Measurements from ENCODE around the gene INSRR.

The INSRR gene

GRCh38 chr1:156839426-156840109 lies 19.3 kb downstream of the INSRR start:
- TF ChIP-seq EZH2phosphoT487 (conservative IDR thresholded peaks at IDR 0.05; ENCODE audit: low read length) (no peak), CTCF (IDR thresholded peaks at IDR 0.05; ENCODE audit: insufficient read depth, low read length, poor library complexity, severe bottlenecking) (no peak)
- H2AFZ ChIP-seq (ENCODE audit: low read depth, low read length, severe bottlenecking): no peak overlapping the region
- H3K27me3 ChIP-seq (ENCODE audit: low read length): no peaks in the 10 kb centered on the region
- H3K36me3 ChIP-seq (ENCODE audit: low read length): no peaks in the 10 kb centered on the region
- no peak overlapping the region for H3K4me3 ChIP-seq (ENCODE audit: insufficient read depth, low read length, poor library complexity, severe bottlenecking)
- no peaks in the 10 kb centered on the region for H4K20me1 ChIP-seq (ENCODE audit: low read depth, low read length)
- H3K9ac ChIP-seq (ENCODE audit: low read length): no peak overlapping the region
- H3K27ac ChIP-seq (ENCODE audit: low read depth, low read length): no peak overlapping the region
- no peaks in the 10 kb centered on the region for H3K79me2 ChIP-seq (ENCODE audit: insufficient read depth, low read length)
- H3F3A ChIP-seq (ENCODE audit: insufficient read depth): no peaks in the 10 kb centered on the region
- H3K9me3 ChIP-seq (ENCODE audit: insufficient read depth, low read length): no peaks in the 10 kb centered on the region
- H3K9me2 ChIP-seq (replicated peaks; ENCODE audit: insufficient read depth, low read length): no peaks in the 10 kb centered on the region
- H3K4me2 ChIP-seq (ENCODE audit: low read depth, low read length, poor library complexity, severe bottlenecking): no peak overlapping the region

GRCh38 chr1:156838972-156839371 lies 19.9 kb downstream of the INSRR start:
- no peak overlapping the region for H2AFZ ChIP-seq (ENCODE audit: low read depth, low read length, severe bottlenecking)
- no peaks in the 10 kb centered on the region for H3K79me2 ChIP-seq (ENCODE audit: insufficient read depth, low read length)
- no peaks in the 10 kb centered on the region for H3K9me2 ChIP-seq (replicated peaks; ENCODE audit: insufficient read depth, low read length)
- no peaks in the 10 kb centered on the region for H3K9me3 ChIP-seq (ENCODE audit: insufficient read depth, low read length)
- H3K27ac ChIP-seq (ENCODE audit: low read depth, low read length): no peak overlapping the region
- H3K9ac ChIP-seq (ENCODE audit: low read length): no peak overlapping the region
- no peaks in the 10 kb centered on the region for H3K27me3 ChIP-seq (ENCODE audit: low read length)
- no peak overlapping the region for H3K4me3 ChIP-seq (ENCODE audit: insufficient read depth, low read length, poor library complexity, severe bottlenecking)
- no peaks in the 10 kb centered on the region for H3F3A ChIP-seq (ENCODE audit: insufficient read depth)
- H4K20me1 ChIP-seq (ENCODE audit: low read depth, low read length): no peaks in the 10 kb centered on the region
- H3K36me3 ChIP-seq (ENCODE audit: low read length): no peaks in the 10 kb centered on the region
- peak; percentile 92 for TF ChIP-seq CTCF (IDR thresholded peaks at IDR 0.05; ENCODE audit: insufficient read depth, low read length, poor library complexity, severe bottlenecking)
- no peak for TF ChIP-seq EZH2phosphoT487 (conservative IDR thresholded peaks at IDR 0.05; ENCODE audit: low read length)
- H3K4me2 ChIP-seq (ENCODE audit: low read depth, low read length, poor library complexity, severe bottlenecking): no peak overlapping the region

GRCh38 chr1:156836892-156837291 lies 22.0 kb downstream of the INSRR start:
- Histone ChIP-seq H3K4me2 (ENCODE audit: low read depth, low read length, poor library complexity, severe bottlenecking) (no peak overlapping the region), H3K9ac (ENCODE audit: low read length) (no peak overlapping the region), H3K27ac (ENCODE audit: low read depth, low read length) (no peak overlapping the region)

More at GRCh38 chr1:156836892-156837291, 22.0 kb downstream of the INSRR start:
- Histone ChIP-seq H2AFZ (ENCODE audit: low read depth, low read length, severe bottlenecking) (no peak overlapping the region), H3F3A (ENCODE audit: insufficient read depth) (no peaks in the 10 kb centered on the region), H3K4me3 (ENCODE audit: insufficient read depth, low read length, poor library complexity, severe bottlenecking) (no peak overlapping the region), H3K36me3 (ENCODE audit: low read length) (no peaks in the 10 kb centered on the region), H3K9me2 (replicated peaks; ENCODE audit: insufficient read depth, low read length) (no peaks in the 10 kb centered on the region), H3K27me3 (ENCODE audit: low read length) (no peaks in the 10 kb centered on the region), H4K20me1 (ENCODE audit: low read depth, low read length) (no peaks in the 10 kb centered on the region), H3K79me2 (ENCODE audit: insufficient read depth, low read length) (no peaks in the 10 kb centered on the region), H3K9me3 (ENCODE audit: insufficient read depth, low read length) (no peaks in the 10 kb centered on the region)
- TF ChIP-seq EZH2phosphoT487 (conservative IDR thresholded peaks at IDR 0.05; ENCODE audit: low read length) (no peak), CTCF (IDR thresholded peaks at IDR 0.05; ENCODE audit: insufficient read depth, low read length, poor library complexity, severe bottlenecking) (no peak)
